Neural progenitor cell (in vitro differentiated cells): ENCODE measurements around the gene TIAM2.

Experiments
- CTCF ChIP-seq: fragments of 200-600 bp; sonication (generic); IDR thresholded peaks from 2 replicates; pipeline ENCODE4 v1.5.1; 2017; ENCODE audit warnings: antibody characterized with exemption, mild to moderate bottlenecking
- EZH2 ChIP-seq: fragments of 200-600 bp; sonication (generic); IDR thresholded peaks from 2 replicates; pipeline ENCODE4 v1.6.1; 2017; ENCODE audit warnings: antibody characterized with exemption, mild to moderate bottlenecking, moderate library complexity
- EZH2phosphoT487 ChIP-seq: fragments of 200-600 bp; sonication (generic); IDR thresholded peaks from 2 replicates; pipeline ENCODE4 v1.6.1; 2017; ENCODE audit warnings: antibody characterized with exemption

GRCh38 chr6:155200012-155200411 is 204.9 kb downstream of the TIAM2 start:
- TF ChIP-seq EZH2phosphoT487 = no peak
- TF ChIP-seq CTCF = no peak
- TF ChIP-seq EZH2 = no peak
